PFSK-1 (cell line): Measurements from ENCODE around the gene STUM.

Source experiments
- FOXP2 ChIP-seq: optimal IDR thresholded peaks from 2 replicates; pipeline ENCODE3; 2011; ENCODE audit warnings: borderline replicate concordance, control low read depth, inconsistent platforms; ENCODE audit not compliant: insufficient read depth; ENCODE audit errors: extremely low read length, extremely low read depth
- POLR2AphosphoS5 ChIP-seq: IDR thresholded peaks from 2 replicates; pipeline ENCODE4 v1.6.1; 2012; ENCODE audit warnings: low read depth, mild to moderate bottlenecking, control low read depth, low read length, moderate library complexity
- REST ChIP-seq, 2 experiments: IDR thresholded peaks; 2 replicates each; pipeline versions ENCODE4 v1.6.1 to v1.8.0; 2011 to 2012; ENCODE audit warnings: low read depth in 2 of 2, low read length in 2 of 2, control low read depth in 1 of 2, inconsistent platforms in 1 of 2, mild to moderate bottlenecking in 1 of 2, moderate library complexity in 1 of 2; ENCODE audit not compliant: insufficient read depth in 1 of 2
- SIN3A ChIP-seq: IDR thresholded peaks from 2 replicates; pipeline ENCODE4 v1.6.1; 2012; ENCODE audit warnings: mild to moderate bottlenecking, low read length, moderate library complexity, borderline replicate concordance; ENCODE audit not compliant: insufficient read depth
- TAF1 ChIP-seq: IDR thresholded peaks from 2 replicates; pipeline ENCODE4 v1.6.1; 2012; ENCODE audit warnings: low read length, control low read depth, borderline replicate concordance; ENCODE audit not compliant: insufficient read depth

The STUM gene

GRCh38 chr1:226632922-226633351 lies 84.4 kb downstream of the STUM start:
- TF ChIP-seq TAF1: no peak
- TF ChIP-seq FOXP2: no peak
- TF ChIP-seq SIN3A: no peak
- TF ChIP-seq REST (IDR thresholded peaks at IDR 0.05; ENCODE audit: insufficient read depth in 1 of 2, low read depth in 2 of 2, low read length in 2 of 2): no peak
- TF ChIP-seq POLR2AphosphoS5: no peak

GRCh38 chr1:226633541-226634165 lies 85.1 kb downstream of the STUM start:
- TF ChIP-seq POLR2AphosphoS5: no peak
- no peak for TF ChIP-seq REST (IDR thresholded peaks at IDR 0.05; ENCODE audit: insufficient read depth in 1 of 2, low read depth in 2 of 2, low read length in 2 of 2)
- TF ChIP-seq FOXP2: no peak
- no peak for TF ChIP-seq SIN3A
- TF ChIP-seq TAF1: no peak

GRCh38 chr1:226634166-226634588 lies 85.6 kb downstream of the STUM start:
- TF ChIP-seq REST (IDR thresholded peaks at IDR 0.05; ENCODE audit: insufficient read depth in 1 of 2, low read depth in 2 of 2, low read length in 2 of 2) (no peak), POLR2AphosphoS5 (no peak), FOXP2 (no peak), TAF1 (no peak), SIN3A (no peak)

- TF ChIP-seq TAF1 (no peak), SIN3A (no peak), REST (IDR thresholded peaks at IDR 0.05; ENCODE audit: insufficient read depth in 1 of 2, low read depth in 2 of 2, low read length in 2 of 2) (no peak)
Measured at GRCh38 chr1:226634611-226635246, 86.2 kb downstream of the STUM start.

- TF ChIP-seq POLR2AphosphoS5 (no peak), FOXP2 (no peak), TAF1 (no peak), REST (IDR thresholded peaks at IDR 0.05; ENCODE audit: insufficient read depth in 1 of 2, low read depth in 2 of 2, low read length in 2 of 2) (no peak), SIN3A (no peak)
Measured at GRCh38 chr1:226635456-226635941, 86.9 kb downstream of the STUM start.
